ENCODE results near the gene AQP1. TPM values are rescaled to one million over a fixed set of nuclear protein-coding genes. Genes with fewer than 3 reads are reported as not detected.

AQP1 gene
- total RNA-seq, 1 experiment from 2014 or later: 0.49 TPM

DNA sequence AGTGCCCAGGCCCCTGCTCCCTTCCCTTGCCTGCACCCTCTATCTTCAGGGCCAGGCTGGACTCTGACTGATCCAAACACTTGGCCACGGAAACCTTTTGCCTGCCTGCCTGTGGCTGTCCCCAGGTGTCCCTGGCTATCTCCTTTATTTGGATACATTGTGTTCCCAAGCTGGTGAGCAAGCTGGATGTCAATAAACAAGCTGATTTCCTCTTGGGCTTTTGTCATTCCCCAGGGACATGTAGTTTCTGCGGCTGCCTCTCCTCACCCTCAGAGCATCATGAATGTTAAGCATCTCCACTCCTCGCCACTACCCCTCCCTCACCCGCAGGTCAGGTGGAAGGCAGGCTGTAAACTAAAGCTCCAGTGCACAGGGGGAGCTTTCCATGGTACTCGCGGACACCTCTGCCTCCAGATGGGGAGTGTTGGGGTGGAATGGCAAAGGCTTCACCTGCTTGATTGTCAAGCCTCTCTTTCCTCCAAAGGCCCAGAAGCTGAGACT lies 59.0 kb downstream of the AQP1 start:
- BruUV-seq (replicated peaks): no TSS peak

DNA sequence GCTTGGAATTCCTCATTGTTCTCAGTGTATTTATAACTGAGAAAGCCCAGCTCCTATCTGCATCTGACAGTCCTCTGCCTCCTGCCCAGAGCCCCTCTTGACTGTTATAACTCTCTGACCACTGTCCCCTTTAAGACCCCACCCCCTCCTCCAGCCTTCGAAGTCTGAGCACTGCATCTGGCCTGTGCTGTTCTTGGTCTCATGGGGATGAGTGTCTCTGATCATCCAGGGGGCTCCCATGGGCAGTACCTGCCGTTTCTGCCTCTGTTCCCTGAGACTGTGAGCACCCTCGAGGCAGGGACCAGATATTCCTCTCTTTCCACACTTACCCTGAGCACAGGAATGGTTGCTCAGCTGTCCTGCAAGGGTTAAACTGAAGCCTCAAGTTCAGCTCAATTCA lies 59.8 kb downstream of the AQP1 start:
- ChIA-PET CTCF (interaction anchor here (0.9 kb wide), 1 partner anchor 163 kb away, joined by 3 read pairs; no protein-coding TSS in a partner anchor), POLR2A (ENCODE audit: low non-redundant PET) (no interaction called here)
- no peaks in the 10 kb centered on the region for H3K4me1 ChIP-seq (ENCODE audit: insufficient read depth, low read length, poor library complexity, severe bottlenecking)
- H3K27me3 ChIP-seq (replicated peaks; ENCODE audit: insufficient read depth, low read depth, low read length, poor library complexity): peaks cover 10% of the 10 kb centered on the region
- H3K4me3 ChIP-seq (ENCODE audit: low read depth, low read length, poor library complexity, severe bottlenecking): no peak overlapping the region
- no peak for DNase-seq (ENCODE audit: low spot score)
- no peak overlapping the region for H3K27ac ChIP-seq (ENCODE audit: low read depth, low read length, poor library complexity, severe bottlenecking)
- no peak for TF ChIP-seq EZH2 (IDR thresholded peaks at IDR 0.05; ENCODE audit: borderline replicate concordance, low read depth, low read length, poor library complexity, severe bottlenecking)
- TF ChIP-seq, protein P1, sequence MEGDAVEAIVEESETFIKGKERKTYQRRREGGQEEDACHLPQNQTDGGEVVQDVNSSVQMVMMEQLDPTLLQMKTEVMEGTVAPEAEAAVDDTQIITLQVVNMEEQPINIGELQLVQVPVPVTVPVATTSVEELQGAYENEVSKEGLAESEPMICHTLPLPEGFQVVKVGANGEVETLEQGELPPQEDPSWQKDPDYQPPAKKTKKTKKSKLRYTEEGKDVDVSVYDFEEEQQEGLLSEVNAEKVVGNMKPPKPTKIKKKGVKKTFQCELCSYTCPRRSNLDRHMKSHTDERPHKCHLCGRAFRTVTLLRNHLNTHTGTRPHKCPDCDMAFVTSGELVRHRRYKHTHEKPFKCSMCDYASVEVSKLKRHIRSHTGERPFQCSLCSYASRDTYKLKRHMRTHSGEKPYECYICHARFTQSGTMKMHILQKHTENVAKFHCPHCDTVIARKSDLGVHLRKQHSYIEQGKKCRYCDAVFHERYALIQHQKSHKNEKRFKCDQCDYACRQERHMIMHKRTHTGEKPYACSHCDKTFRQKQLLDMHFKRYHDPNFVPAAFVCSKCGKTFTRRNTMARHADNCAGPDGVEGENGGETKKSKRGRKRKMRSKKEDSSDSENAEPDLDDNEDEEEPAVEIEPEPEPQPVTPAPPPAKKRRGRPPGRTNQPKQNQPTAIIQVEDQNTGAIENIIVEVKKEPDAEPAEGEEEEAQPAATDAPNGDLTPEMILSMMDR (conservative IDR thresholded peaks at IDR 0.05; ENCODE audit: low read depth, low read length): no peak
- H3K36me3 ChIP-seq (ENCODE audit: insufficient read depth, low read length, poor library complexity, severe bottlenecking): no peaks in the 10 kb centered on the region
- BruUV-seq (replicated peaks): no TSS peak
- H3K9me3 ChIP-seq (ENCODE audit: low read depth, low read length, poor library complexity, severe bottlenecking): no peaks in the 10 kb centered on the region
- intact Hi-C loops (cut with micrococcal nuclease; ENCODE audit: unreplicated experiment): no loop called here

More for the DNA sequence above, 59.0 kb downstream of the AQP1 start:
- POLR2A ChIA-PET (ENCODE audit: low non-redundant PET): no interaction called here
- intact Hi-C loops (cut with micrococcal nuclease; ENCODE audit: unreplicated experiment): no loop called here
- H3K4me3 ChIP-seq (ENCODE audit: low read depth, low read length, poor library complexity, severe bottlenecking): no peak overlapping the region
- H3K4me1 ChIP-seq (ENCODE audit: insufficient read depth, low read length, poor library complexity, severe bottlenecking): no peaks in the 10 kb centered on the region
- CTCF ChIA-PET: no interaction called here
- peak; percentile 23 for DNase-seq (ENCODE audit: low spot score)
- peaks cover 10% of the 10 kb centered on the region for H3K27me3 ChIP-seq (replicated peaks; ENCODE audit: insufficient read depth, low read depth, low read length, poor library complexity)
- no peak overlapping the region for H3K27ac ChIP-seq (ENCODE audit: low read depth, low read length, poor library complexity, severe bottlenecking)
- no peaks in the 10 kb centered on the region for H3K9me3 ChIP-seq (ENCODE audit: low read depth, low read length, poor library complexity, severe bottlenecking)
- no peaks in the 10 kb centered on the region for H3K36me3 ChIP-seq (ENCODE audit: insufficient read depth, low read length, poor library complexity, severe bottlenecking)
- TF ChIP-seq, protein P1 (conservative IDR thresholded peaks at IDR 0.05; ENCODE audit: low read depth, low read length): no peak
- TF ChIP-seq EZH2 (IDR thresholded peaks at IDR 0.05; ENCODE audit: borderline replicate concordance, low read depth, low read length, poor library complexity, severe bottlenecking): no peak

DNA sequence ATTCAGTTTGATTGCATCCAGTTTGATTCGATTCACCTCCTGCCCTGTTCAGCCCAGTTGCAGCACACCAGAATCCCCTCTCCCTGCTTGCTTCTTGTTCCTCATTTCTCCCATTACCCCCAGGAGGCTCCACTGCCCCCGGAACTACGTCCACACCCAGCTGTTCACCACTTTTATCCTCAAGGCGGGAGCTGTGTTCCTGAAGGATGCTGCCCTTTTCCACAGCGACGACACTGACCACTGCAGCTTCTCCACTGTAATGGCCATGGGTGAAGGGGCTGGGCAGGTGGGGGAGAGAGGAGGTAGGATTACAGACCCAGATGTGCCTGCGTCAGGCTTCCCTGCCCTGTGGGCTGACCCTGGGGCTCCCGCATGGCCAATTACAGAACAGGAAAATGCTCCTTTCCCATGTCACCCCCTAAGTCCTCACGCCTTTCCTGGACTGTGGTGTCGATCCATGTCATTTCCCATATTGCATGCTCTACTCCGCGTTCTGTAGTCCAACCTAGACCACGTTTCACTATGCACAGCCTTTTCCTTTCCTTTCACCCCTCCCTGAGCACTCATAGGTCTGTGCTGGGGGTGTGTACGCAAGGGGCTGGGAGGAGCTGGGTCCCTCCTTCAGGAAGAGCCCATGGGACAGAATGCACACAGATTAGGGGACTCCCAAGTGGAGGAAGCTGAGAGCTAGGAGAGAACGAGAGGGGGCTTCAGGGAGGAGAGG lies 60.3 kb downstream of the AQP1 start:
- no peak for DNase-seq (ENCODE audit: low spot score)
- H3K4me3 ChIP-seq (ENCODE audit: low read depth, low read length, poor library complexity, severe bottlenecking): no peak overlapping the region
- ChIA-PET POLR2A (ENCODE audit: low non-redundant PET) (no interaction called here), CTCF (interaction anchor here (0.9 kb wide), 1 partner anchor 163 kb away, joined by 3 read pairs; no protein-coding TSS in a partner anchor)
- TF ChIP-seq EZH2 (IDR thresholded peaks at IDR 0.05; ENCODE audit: borderline replicate concordance, low read depth, low read length, poor library complexity, severe bottlenecking): no peak
- TF ChIP-seq, protein P1 (conservative IDR thresholded peaks at IDR 0.05; ENCODE audit: low read depth, low read length): no peak
- no peaks in the 10 kb centered on the region for H3K9me3 ChIP-seq (ENCODE audit: low read depth, low read length, poor library complexity, severe bottlenecking)
- no TSS peak for BruUV-seq (replicated peaks)
- intact Hi-C loops (cut with micrococcal nuclease; ENCODE audit: unreplicated experiment): no loop called here
- H3K27ac ChIP-seq (ENCODE audit: low read depth, low read length, poor library complexity, severe bottlenecking): no peak overlapping the region
- H3K4me1 ChIP-seq (ENCODE audit: insufficient read depth, low read length, poor library complexity, severe bottlenecking): no peaks in the 10 kb centered on the region
- H3K27me3 ChIP-seq (replicated peaks; ENCODE audit: insufficient read depth, low read depth, low read length, poor library complexity): peaks cover 10% of the 10 kb centered on the region
- no peaks in the 10 kb centered on the region for H3K36me3 ChIP-seq (ENCODE audit: insufficient read depth, low read length, poor library complexity, severe bottlenecking)
